Tibial nerve (tissue), 4 donors: ENCODE measurements around the gene ZNF541. TPM values are rescaled to one million over a fixed set of nuclear protein-coding genes. Genes with fewer than 3 reads are reported as not detected.

Source experiments
- DNase-seq, 2 donors: peaks; one replicate each; pipeline ENCODE4 v3.0.0-alpha.2; 2019; ENCODE audit warnings: low spot score in 2 of 2
- H3K27ac ChIP-seq, 4 donors: fragments of 200-600 bp; sonication (generic) in 3 of 4; one replicate each; pipeline ENCODE4 v1.5.1; 2017 to 2019; ENCODE audit warnings: mild to moderate bottlenecking in 1 of 4
- H3K27me3 ChIP-seq, 2 donors: fragments of 200-600 bp; sonication (generic) in 1 of 2; one replicate each; pipeline versions ENCODE4 v1.5.1 to v1.6.0; 2017 to 2019
- H3K36me3 ChIP-seq, 3 donors: fragments of 200-600 bp; sonication (generic); one replicate each; pipeline ENCODE4 v1.5.1; 2018 to 2019
- H3K4me1 ChIP-seq, 4 donors: fragments of 200-600 bp; sonication (generic) in 3 of 4; one replicate each; pipeline ENCODE4 v1.5.1; 2017 to 2019
- H3K4me3 ChIP-seq, 4 donors: fragments of 200-600 bp; sonication (generic) in 3 of 4; one replicate each; pipeline ENCODE4 v1.5.1; 2017 to 2019; ENCODE audit warnings: mild to moderate bottlenecking in 1 of 4, moderate library complexity in 1 of 4
- H3K9me3 ChIP-seq, 4 donors: fragments of 200-600 bp; sonication (generic) in 3 of 4; one replicate each; pipeline ENCODE4 v1.5.1; 2017 to 2019
- EP300 ChIP-seq, 2 donors: sonication (generic); formaldehyde crosslinking; IDR thresholded peaks; one replicate each; pipeline ENCODE4 v1.6.1; 2017; ENCODE audit warnings: antibody characterized with exemption in 2 of 2, mild to moderate bottlenecking in 1 of 2
- POLR2A ChIP-seq, 2 donors: fragments of 450-650 bp; IDR thresholded peaks; one replicate each; pipeline ENCODE4 v1.6.1; 2017; ENCODE audit warnings: antibody characterized with exemption in 2 of 2, mild to moderate bottlenecking in 2 of 2, moderate library complexity in 2 of 2
- WGBS, 2 donors: methylation state at CpG; one replicate each; pipeline ENCODE4 v1.1.5; 2018; 5-methylcytosine and 5-hydroxymethylcytosine counted together
- total RNA-seq, 4 donors: library from RNA; depleted of rRNA; stranded (reverse); fragments of >200 nt; gene quantifications; one replicate each; pipeline ENCODE4 v1.1.0, GENCODE V29; 2016
- TF ChIP-seq, protein P1 (sequence below), 5 experiments: fragments of 200-600 bp in 3 of 5; fragments of 450-650 bp in 2 of 5; sonication (generic) in 3 of 5; IDR thresholded peaks; one replicate each; pipeline ENCODE4 v1.5.1; 2016 to 2019; ENCODE audit warnings: antibody characterized with exemption in 5 of 5, mild to moderate bottlenecking in 3 of 5, moderate library complexity in 2 of 5

Gene ZNF541, protein sequence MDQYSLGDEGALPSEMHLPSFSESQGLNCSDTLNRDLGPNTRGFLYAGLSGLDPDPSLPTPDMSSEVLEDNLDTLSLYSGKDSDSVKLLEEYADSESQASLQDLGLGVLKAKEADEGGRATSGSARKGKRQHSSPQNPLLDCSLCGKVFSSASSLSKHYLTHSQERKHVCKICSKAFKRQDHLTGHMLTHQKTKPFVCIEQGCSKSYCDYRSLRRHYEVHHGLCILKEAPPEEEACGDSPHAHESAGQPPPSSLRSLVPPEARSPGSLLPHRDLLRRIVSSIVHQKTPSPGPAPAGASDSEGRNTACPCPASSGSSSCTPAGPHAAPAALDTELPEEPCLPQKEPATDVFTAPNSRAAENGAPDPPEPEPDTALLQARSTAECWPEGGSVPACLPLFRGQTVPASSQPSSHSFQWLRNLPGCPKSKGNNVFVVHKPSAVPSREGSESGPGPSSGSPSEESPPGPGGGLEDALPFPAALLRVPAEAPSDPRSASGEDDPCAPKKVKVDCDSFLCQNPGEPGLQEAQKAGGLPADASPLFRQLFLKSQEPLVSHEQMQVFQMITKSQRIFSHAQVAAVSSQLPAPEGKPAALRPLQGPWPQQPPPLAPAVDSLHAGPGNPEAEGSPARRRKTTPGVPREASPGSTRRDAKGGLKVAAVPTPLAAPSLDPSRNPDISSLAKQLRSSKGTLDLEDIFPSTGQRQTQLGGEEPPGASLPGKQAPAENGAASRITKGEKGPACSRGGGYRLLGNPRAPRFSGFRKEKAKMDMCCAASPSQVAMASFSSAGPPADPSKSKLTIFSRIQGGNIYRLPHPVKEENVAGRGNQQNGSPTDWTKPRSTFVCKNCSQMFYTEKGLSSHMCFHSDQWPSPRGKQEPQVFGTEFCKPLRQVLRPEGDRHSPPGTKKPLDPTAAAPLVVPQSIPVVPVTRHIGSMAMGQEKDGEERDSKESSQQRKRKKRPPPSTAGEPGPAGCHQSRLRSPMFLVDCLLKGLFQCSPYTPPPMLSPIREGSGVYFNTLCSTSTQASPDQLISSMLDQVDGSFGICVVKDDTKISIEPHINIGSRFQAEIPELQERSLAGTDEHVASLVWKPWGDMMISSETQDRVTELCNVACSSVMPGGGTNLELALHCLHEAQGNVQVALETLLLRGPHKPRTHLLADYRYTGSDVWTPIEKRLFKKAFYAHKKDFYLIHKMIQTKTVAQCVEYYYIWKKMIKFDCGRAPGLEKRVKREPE (N-terminal part only)
- under 1 TPM in 3 of 4 donors, not detected in 1; under 0.01 to 0.90 (median 0.66) TPM for total RNA-seq

DNA sequence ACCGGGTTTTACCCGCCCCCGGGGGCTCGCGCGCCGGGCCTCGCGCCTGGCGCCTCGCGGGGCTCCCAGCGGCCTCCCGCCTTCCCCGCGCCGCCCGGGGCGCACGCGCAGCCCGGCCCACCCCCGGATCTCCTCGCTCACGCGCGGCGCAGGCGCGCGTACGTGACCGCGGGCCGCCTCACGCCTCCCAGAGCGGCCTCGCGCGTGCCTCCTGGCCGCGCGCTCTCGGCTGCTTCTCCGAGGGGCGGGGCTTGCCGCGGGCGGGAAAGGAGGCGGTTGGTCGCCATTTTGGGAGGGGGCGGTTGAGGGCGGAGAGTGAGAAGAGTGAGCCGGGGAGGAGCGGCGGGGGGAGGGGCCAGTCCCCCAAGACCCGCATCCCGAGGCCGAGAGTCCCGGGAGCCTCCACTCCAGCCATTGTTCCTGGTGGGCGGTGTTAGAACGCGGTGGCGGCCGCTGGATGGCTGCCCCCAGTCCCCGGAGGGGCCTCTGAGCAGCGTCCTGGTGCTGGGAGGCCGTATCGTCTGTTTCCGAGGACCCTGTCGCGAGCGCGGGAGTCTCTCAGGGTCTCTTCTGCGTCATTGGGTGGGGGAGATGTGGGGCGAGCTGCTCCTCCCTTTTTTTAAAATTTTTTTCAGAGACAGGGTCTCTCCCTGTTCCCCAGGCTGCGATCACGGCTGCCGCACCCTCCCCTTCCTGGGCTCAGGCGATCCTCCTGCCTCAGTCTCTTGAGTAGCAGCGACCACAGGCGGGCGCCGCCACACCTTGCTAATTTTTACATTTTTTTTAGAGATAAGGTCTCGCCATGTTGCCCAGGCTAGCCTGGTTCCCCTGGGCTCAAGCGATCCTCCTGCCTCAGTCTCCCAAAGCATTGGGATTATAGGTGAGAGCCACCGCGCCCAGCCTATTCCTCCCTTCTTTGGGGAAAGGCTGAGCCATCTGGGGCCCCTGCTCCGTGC, at the start of gene ZNF541:
Gene ZNF541 (minus strand): TSS at position 78 of the 956 bp plus-strand sequence. CDS start 17,292 bp downstream, outside the sequence.
- peak; percentile 37 to 41 for DNase-seq

DNA sequence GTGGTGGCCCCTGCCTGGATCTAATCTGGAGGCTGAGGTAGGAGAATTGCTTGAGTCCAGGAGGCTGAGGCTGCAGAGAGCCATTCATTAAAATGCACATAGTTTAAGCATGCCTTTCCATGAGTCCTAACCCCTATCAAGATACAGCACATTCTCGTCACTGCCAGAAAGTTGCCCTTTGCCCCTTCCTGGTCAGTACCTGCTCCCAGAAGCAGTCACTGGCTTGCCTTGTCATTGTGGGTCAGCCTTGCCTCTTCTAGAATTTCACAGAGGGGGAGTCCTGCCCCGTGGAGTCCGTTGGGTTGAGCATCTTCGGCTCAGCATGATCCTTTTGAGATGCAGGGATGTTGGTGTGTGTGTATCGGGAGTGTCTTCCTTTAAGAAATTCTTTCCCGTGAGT, 46.8 kb upstream of the ZNF541 start:
- DNase-seq: no peak
- no peak overlapping the region for H3K4me3 ChIP-seq
- TF ChIP-seq POLR2A (IDR thresholded peaks at IDR 0.05) (no peak), EP300 (IDR thresholded peaks at IDR 0.05) (no peak)
- TF ChIP-seq, protein P1, sequence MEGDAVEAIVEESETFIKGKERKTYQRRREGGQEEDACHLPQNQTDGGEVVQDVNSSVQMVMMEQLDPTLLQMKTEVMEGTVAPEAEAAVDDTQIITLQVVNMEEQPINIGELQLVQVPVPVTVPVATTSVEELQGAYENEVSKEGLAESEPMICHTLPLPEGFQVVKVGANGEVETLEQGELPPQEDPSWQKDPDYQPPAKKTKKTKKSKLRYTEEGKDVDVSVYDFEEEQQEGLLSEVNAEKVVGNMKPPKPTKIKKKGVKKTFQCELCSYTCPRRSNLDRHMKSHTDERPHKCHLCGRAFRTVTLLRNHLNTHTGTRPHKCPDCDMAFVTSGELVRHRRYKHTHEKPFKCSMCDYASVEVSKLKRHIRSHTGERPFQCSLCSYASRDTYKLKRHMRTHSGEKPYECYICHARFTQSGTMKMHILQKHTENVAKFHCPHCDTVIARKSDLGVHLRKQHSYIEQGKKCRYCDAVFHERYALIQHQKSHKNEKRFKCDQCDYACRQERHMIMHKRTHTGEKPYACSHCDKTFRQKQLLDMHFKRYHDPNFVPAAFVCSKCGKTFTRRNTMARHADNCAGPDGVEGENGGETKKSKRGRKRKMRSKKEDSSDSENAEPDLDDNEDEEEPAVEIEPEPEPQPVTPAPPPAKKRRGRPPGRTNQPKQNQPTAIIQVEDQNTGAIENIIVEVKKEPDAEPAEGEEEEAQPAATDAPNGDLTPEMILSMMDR (IDR thresholded peaks at IDR 0.05): no peak
- H3K27me3 ChIP-seq: no peaks in the 10 kb centered on the region
- H3K36me3 ChIP-seq: no peaks in the 10 kb centered on the region
- H3K27ac ChIP-seq: peak overlapping the region in 1 of 4 donors; percentile 20
- no peaks in the 10 kb centered on the region for H3K9me3 ChIP-seq
- peaks cover 0 to 76% (median 40%) of the 10 kb centered on the region in 4 donors for H3K4me1 ChIP-seq
- 47 to 63% methylated on average over 6 of the region's 6 CpGs for WGBS, 2 donors

More for the DNA sequence above, at the start of gene ZNF541:
- H3K9me3 ChIP-seq: no peaks in the 10 kb centered on the region
- WGBS, 2 donors: 19 to 23% methylated on average over 78 to 83 of the region's 89 CpGs
- H3K4me3 ChIP-seq: peak within 1 kb of the TSS; percentile 24 to 50 (median 44)
- H3K27ac ChIP-seq: peak within 1 kb of the TSS in 2 of 4 donors; percentile 36
- peaks cover 0 to 6% (median 0%) of the 10 kb centered on the region in 4 donors for H3K4me1 ChIP-seq
- no peaks in the 10 kb centered on the region for H3K36me3 ChIP-seq
- TF ChIP-seq, protein P1 (IDR thresholded peaks at IDR 0.05): no peak
- peak in 1 of 2 donors; percentile 8 for TF ChIP-seq POLR2A (IDR thresholded peaks at IDR 0.05)
- H3K27me3 ChIP-seq: no peaks in the 10 kb centered on the region

DNA sequence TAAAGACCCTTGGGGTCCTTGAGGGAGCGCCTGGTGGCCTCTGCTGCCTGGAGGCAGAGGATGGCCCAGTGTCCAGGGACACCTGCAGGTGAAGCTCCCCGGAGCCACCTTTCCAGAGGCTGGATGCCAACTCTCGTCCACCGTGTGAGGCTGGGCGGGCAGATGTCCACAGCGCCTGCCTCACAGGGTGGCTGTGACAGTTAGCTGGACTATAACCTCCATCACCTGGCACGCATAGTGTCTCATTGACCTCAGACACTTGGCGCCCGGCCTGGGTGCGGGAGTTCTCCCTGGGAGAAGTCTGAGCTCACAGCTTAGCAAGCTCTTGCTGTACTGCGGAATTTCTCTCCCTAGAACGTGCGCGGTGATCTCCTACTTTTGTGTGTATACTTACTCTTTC, 45.8 kb upstream of the ZNF541 start:
- Histone ChIP-seq H3K9me3 (no peaks in the 10 kb centered on the region), H3K36me3 (no peaks in the 10 kb centered on the region), H3K4me3 (no peak overlapping the region), H3K27ac (peak overlapping the region in 2 of 4 donors; percentile 59 to 82), H3K27me3 (no peaks in the 10 kb centered on the region), H3K4me1 (peaks cover 0 to 76% (median 32%) of the 10 kb centered on the region in 4 donors)
- no peak for DNase-seq
- WGBS, 2 donors: 57 to 67% methylated on average over 13 of the region's 14 CpGs
- TF ChIP-seq EP300 (IDR thresholded peaks at IDR 0.05) (no peak), POLR2A (IDR thresholded peaks at IDR 0.05) (no peak)
- TF ChIP-seq, protein P1 (IDR thresholded peaks at IDR 0.05): no peak

DNA sequence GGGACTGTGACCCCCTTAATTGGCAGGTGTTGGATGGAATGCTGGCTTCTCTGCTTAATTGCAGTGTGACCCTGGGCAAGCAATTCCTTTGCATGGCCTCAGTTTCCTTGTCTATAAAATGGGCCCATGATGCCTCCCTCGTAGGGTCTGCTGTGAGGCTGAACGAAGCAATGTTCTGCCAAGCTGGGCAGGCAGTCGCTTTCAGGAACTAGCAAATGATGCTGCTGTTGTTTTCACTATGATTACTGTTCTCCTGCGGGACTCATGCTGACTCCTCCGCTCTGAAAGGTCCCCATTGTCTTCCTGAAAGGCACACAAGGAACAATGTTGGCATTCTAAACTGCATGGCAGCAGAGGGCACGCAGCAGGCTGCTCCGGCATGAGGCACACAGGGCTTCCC, 42.8 kb upstream of the ZNF541 start:
- Histone ChIP-seq H3K9me3 (no peaks in the 10 kb centered on the region), H3K4me1 (peaks cover 0 to 92% (median 52%) of the 10 kb centered on the region in 4 donors), H3K4me3 (no peak overlapping the region), H3K36me3 (no peaks in the 10 kb centered on the region), H3K27ac (peak overlapping the region; percentile 27 to 99 (median 70)), H3K27me3 (no peaks in the 10 kb centered on the region)
- TF ChIP-seq, protein P1 (IDR thresholded peaks at IDR 0.05): no peak
- peak in 1 of 2 donors; percentile 55 for TF ChIP-seq EP300 (IDR thresholded peaks at IDR 0.05)
- WGBS, 2 donors: 42 to 63% methylated on average over 7 of the region's 7 CpGs
- no peak for DNase-seq
